Right atrium auricular region (tissue), 2 donors: ENCODE results near the gene DHX40. TPM values are rescaled to one million over a fixed set of nuclear protein-coding genes. Genes with fewer than 3 reads are reported as not detected.

Experiments used
- DNase-seq: peaks from one replicate; pipeline ENCODE4 v3.0.0-alpha.2; 2019; ENCODE audit warnings: low spot score
- H3K27ac ChIP-seq, 2 donors: fragments of 200-600 bp; sonication (generic); 1 replicate in 1 of 2; 2 replicates in 1 of 2; pipeline ENCODE4 v1.5.1; 2016 to 2019
- H3K27me3 ChIP-seq, 2 donors: fragments of 200-600 bp; sonication (generic); one replicate each; pipeline versions ENCODE4 v1.5.1 to v1.6.0; 2017 to 2019
- H3K36me3 ChIP-seq: fragments of 200-600 bp; sonication (generic); one replicate; pipeline ENCODE4 v1.5.1; 2016
- H3K4me1 ChIP-seq, 2 donors: fragments of 200-600 bp; sonication (generic); one replicate each; pipeline versions ENCODE4 v1.5.1 to v1.6.0; 2017 to 2019
- H3K4me3 ChIP-seq, 2 donors: fragments of 200-600 bp; sonication (generic); 1 replicate in 1 of 2; 2 replicates in 1 of 2; pipeline ENCODE4 v1.5.1; 2017 to 2019; ENCODE audit warnings: mild to moderate bottlenecking in 1 of 2, moderate library complexity in 1 of 2
- H3K9me3 ChIP-seq, 2 donors: fragments of 200-600 bp; sonication (generic); one replicate each; pipeline ENCODE4 v1.5.1; 2019
- total RNA-seq, 2 donors: library from RNA; depleted of rRNA; stranded (reverse); fragments of >200 nt; gene quantifications; one replicate each; pipeline ENCODE4 v1.1.0, GENCODE V29; 2016
- TF ChIP-seq, protein P1 (sequence below), 2 donors: fragments of 200-600 bp; sonication (generic); IDR thresholded peaks; one replicate each; pipeline ENCODE4 v1.5.1; 2019; ENCODE audit warnings: antibody characterized with exemption in 2 of 2

Gene DHX40
- total RNA-seq, 2 donors from 2014 or later, result 22.1 to 22.7 TPM

DNA sequence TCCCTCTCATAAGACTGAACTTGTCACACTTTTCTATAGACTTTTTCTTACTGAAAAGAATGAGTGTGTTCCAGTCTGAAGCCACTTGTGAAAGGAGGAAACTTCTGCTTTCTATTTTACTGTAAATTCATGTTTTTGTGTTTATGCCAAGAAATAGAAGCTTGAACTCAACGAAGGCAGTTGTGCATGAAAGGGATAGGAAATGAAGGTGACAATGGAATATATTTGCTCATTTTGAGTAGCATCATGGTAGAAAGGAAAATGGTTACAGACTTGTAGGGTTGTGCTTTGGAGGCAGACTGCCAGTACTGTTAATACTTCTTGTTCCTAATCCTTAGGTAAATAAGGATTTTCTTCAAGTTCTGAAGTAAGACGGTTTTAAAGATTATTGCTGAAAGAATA lies 62.4 kb downstream of the DHX40 start:
- H3K36me3 ChIP-seq, result no peaks in the 10 kb centered on the region
- no peak for DNase-seq
- peaks cover 0 to 84% of the 10 kb centered on the region in 2 donors for H3K4me1 ChIP-seq
- H3K27ac ChIP-seq, result no peak overlapping the region
- no peaks in the 10 kb centered on the region for H3K9me3 ChIP-seq
- no peak overlapping the region for H3K4me3 ChIP-seq
- no peaks in the 10 kb centered on the region for H3K27me3 ChIP-seq
- TF ChIP-seq, protein P1, sequence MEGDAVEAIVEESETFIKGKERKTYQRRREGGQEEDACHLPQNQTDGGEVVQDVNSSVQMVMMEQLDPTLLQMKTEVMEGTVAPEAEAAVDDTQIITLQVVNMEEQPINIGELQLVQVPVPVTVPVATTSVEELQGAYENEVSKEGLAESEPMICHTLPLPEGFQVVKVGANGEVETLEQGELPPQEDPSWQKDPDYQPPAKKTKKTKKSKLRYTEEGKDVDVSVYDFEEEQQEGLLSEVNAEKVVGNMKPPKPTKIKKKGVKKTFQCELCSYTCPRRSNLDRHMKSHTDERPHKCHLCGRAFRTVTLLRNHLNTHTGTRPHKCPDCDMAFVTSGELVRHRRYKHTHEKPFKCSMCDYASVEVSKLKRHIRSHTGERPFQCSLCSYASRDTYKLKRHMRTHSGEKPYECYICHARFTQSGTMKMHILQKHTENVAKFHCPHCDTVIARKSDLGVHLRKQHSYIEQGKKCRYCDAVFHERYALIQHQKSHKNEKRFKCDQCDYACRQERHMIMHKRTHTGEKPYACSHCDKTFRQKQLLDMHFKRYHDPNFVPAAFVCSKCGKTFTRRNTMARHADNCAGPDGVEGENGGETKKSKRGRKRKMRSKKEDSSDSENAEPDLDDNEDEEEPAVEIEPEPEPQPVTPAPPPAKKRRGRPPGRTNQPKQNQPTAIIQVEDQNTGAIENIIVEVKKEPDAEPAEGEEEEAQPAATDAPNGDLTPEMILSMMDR (IDR thresholded peaks at IDR 0.05), result no peak

DNA sequence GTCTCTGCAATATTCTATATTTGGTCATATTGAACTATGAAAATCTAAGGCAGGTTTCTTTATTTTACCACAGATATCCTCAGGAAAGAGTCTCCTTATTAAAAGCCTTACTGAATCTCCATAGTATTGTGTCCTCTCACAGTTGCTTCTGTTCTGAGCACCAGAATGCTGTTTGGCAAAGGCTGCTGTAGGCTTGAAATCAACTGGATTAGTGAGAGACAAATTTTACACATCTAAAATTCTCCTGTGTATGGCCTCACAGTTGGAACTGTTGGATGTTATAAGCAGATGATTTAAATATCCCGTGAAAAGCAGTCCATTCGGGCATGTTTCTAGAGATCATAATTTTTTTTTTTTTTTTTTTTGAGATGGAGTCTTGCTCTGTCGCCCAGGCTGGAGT lies 63.8 kb downstream of the DHX40 start:
- Histone ChIP-seq H3K36me3 (no peaks in the 10 kb centered on the region), H3K27ac (no peak overlapping the region), H3K27me3 (no peaks in the 10 kb centered on the region), H3K4me3 (no peak overlapping the region), H3K4me1 (peaks cover 0 to 84% of the 10 kb centered on the region in 2 donors), H3K9me3 (no peaks in the 10 kb centered on the region)
- TF ChIP-seq, protein P1 (IDR thresholded peaks at IDR 0.05), result no peak
- DNase-seq, result no peak

DNA sequence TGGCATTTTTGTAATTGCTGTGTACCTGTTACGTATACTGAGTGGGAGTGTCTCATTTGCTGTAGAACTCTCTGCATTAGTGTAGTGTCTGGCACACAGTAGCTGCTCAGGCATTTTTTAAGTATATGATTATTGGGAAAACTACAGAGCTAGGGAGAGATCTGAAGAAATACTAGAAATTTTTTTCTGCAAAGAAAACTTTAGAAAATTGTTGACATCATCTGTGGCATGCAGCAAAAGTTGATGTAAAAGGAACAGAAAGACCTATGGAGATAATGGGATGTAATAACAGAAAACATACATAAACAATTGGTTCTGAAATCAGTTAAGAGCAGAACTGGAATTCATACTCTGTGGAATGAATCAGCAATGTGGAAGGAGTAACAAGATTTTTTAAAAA lies 65.9 kb downstream of the DHX40 start:
- Histone ChIP-seq H3K36me3 (no peaks in the 10 kb centered on the region), H3K27me3 (no peaks in the 10 kb centered on the region), H3K4me1 (peaks cover 0 to 82% of the 10 kb centered on the region in 2 donors), H3K9me3 (no peaks in the 10 kb centered on the region), H3K4me3 (no peak overlapping the region), H3K27ac (no peak overlapping the region)
- no peak for DNase-seq
- TF ChIP-seq, protein P1 (IDR thresholded peaks at IDR 0.05), result no peak

DNA sequence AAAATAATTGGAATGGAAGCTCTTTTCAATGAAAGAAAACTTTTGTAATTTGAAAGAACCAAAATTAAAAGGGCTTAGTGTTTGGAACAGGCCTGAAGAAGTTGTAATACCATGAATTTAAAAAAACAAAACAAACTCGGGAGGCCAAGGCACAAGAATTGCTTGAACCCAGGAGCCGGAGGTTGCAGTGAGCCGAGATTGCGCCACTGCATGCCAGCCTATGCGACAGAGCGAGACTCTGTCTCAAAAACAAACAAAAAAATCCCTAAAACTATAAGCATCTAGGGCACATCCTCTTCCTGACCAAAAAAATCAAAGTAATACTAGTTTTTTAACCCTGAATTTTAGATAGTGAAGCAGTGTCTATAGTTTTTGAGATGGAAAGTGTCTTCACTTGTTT lies 67.0 kb downstream of the DHX40 start:
- TF ChIP-seq, protein P1 (IDR thresholded peaks at IDR 0.05), result no peak
- no peak overlapping the region for H3K4me3 ChIP-seq
- H3K4me1 ChIP-seq, result peaks cover 0 to 71% of the 10 kb centered on the region in 2 donors
- no peak for DNase-seq
- no peak overlapping the region for H3K27ac ChIP-seq
- no peaks in the 10 kb centered on the region for H3K27me3 ChIP-seq
- no peaks in the 10 kb centered on the region for H3K36me3 ChIP-seq
- H3K9me3 ChIP-seq, result no peaks in the 10 kb centered on the region

DNA sequence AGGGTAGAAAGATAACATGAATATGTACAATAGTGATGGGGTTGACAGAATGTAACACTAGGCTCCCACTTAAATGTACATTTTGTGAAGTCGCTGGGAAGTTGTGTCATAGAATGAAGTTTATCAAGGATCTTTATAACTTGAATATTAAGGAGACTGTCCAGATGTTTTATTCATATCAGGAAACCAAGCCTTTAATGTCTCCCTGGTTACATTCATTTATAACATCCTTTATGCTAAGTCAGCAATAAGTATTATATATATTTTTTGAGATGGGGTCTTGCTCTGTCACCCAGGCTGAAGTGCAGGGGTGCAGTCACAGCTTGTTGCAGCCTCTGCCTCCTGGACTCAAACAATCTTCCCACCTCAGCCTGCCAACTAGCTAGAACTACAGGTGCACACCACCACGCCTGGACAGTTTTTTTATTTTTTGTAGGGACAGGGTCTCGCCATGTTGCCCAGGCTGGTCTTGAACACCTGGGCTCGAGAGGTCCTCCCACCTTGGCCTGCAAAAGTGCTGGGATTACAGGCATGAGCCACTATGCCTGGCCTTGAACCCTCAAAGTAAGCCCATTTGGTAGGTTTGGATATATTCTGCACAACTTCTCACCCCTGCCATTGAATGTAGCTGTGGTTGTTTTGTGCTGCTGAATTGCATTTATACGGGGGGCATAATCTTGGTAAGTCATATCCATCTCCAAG lies 68.4 kb downstream of the DHX40 start:
- no peak overlapping the region for H3K4me3 ChIP-seq
- TF ChIP-seq, protein P1 (IDR thresholded peaks at IDR 0.05), result no peak

More for the DNA sequence above, 68.4 kb downstream of the DHX40 start:
- Histone ChIP-seq H3K9me3 (no peaks in the 10 kb centered on the region), H3K27ac (no peak overlapping the region), H3K27me3 (no peaks in the 10 kb centered on the region), H3K4me1 (peaks cover 0 to 72% of the 10 kb centered on the region in 2 donors), H3K36me3 (no peaks in the 10 kb centered on the region)
- DNase-seq, result no peak
